B cell (primary cell): ENCODE measurements around the gene SDK1.
A peak's percentile ranks its signal among the peaks of the same experiment; 100 is the strongest.

ENCODE experiments used
- CTCF ChIP-seq: fragments of 200-600 bp; IDR thresholded peaks from one replicate; pipeline ENCODE4 v1.8.0; 2022; ENCODE audit warnings: antibody characterized with exemption, mild to moderate bottlenecking
- EZH2 ChIP-seq: IDR thresholded peaks from 2 replicates; pipeline ENCODE4 v1.6.1; 2012; ENCODE audit warnings: borderline replicate concordance, low read depth, mild to moderate bottlenecking, moderate library complexity, low read length; ENCODE audit not compliant: insufficient read depth, poor library complexity, severe bottlenecking

- TF ChIP-seq CTCF (peak; percentile 24), EZH2 (no peak)
Measured at GRCh38 chr7:3722396-3722922, 421.4 kb downstream of the SDK1 start.
